GM10248 (cell line): ENCODE results near the gene SH3D19.

Source experiments
- CTCF ChIA-PET: fragments of 300-600 bp; sonication (Branson Sonifier 250); formaldehyde crosslinking; extraction: SDS; loops from one replicate; lab custom pipeline; 2021; ENCODE audit warnings: antibody characterized with exemption; lab: Yijun Ruan, JAX
- POLR2A ChIA-PET: fragments of 350-650 bp; sonication (Branson Sonifier 250); formaldehyde crosslinking; extraction: SDS; loops from one replicate; lab custom pipeline; 2020; ENCODE audit warnings: antibody characterized with exemption; lab: Yijun Ruan, JAX
- DNase-seq: peaks from one replicate; pipeline ENCODE4 v3.0.0; 2012; ENCODE audit errors: extremely low spot score
- TF ChIP-seq, protein P1 (sequence below): IDR thresholded peaks from 2 replicates; pipeline ENCODE4 v1.5.1; 2012; ENCODE audit warnings: mild to moderate bottlenecking, low read depth; ENCODE audit errors: extremely low read depth, missing control alignments, control extremely low read depth

Gene SH3D19

DNA sequence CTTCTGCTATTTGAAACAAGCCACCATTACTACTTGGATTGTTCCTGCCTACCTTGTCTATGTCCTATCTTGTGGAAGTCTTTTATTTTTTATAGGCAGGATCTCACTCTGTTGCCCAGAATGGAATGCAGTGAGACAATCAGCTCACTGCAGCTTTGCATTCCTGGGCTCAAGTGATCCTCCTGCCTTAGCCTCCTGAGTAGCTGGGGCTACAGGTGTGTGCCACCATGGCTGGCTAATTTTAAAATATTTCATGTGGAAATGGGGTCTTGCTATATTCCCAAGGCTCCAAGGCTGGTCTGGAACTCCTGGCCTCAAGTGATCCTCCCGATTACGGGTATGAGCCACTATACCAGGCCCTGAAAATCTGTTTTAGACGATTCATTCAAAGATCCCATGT is 218.3 kb downstream of the SH3D19 start:
- no peak for DNase-seq
- ChIA-PET CTCF (interaction anchor here (2.5 kb wide), 1 partner anchor 10 kb away, joined by 9 read pairs; no protein-coding TSS in a partner anchor), POLR2A (no interaction called here)
- TF ChIP-seq, protein P1, sequence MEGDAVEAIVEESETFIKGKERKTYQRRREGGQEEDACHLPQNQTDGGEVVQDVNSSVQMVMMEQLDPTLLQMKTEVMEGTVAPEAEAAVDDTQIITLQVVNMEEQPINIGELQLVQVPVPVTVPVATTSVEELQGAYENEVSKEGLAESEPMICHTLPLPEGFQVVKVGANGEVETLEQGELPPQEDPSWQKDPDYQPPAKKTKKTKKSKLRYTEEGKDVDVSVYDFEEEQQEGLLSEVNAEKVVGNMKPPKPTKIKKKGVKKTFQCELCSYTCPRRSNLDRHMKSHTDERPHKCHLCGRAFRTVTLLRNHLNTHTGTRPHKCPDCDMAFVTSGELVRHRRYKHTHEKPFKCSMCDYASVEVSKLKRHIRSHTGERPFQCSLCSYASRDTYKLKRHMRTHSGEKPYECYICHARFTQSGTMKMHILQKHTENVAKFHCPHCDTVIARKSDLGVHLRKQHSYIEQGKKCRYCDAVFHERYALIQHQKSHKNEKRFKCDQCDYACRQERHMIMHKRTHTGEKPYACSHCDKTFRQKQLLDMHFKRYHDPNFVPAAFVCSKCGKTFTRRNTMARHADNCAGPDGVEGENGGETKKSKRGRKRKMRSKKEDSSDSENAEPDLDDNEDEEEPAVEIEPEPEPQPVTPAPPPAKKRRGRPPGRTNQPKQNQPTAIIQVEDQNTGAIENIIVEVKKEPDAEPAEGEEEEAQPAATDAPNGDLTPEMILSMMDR: no peak

DNA sequence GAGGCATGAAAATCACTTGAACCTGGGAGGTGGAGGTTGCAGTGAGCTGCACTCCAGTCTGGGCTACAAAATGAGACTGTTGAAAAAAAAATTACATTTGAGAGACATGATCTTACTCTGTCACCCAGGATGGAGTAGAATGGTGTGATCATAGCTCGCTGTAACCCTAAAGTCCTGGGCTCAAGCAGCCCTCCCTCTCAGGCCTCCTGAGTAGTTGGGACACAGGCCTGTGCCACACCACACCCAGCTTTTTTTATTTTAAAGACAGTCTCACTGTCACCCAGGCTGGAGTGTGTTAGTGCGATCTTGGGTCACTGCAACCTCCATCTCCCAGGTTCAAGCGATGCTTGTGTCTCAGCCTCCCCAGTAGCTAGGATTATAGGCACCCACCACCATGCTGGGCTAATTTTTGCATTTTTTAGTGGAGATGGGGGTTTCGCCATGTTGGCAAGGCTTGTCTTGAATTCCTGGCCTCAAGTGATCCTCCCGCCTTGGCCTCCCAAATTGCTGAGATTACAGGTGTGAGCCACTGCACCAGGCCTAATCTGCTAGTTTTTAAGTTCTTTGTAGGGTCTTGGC is 219.9 kb downstream of the SH3D19 start:
- POLR2A ChIA-PET: interaction anchor here (0.7 kb wide), 1 partner anchor 1463 kb away, joined by 3 read pairs; no protein-coding TSS in a partner anchor
- TF ChIP-seq, protein P1: no peak
- CTCF ChIA-PET: interaction anchor here (1.5 to 3.8 kb wide), 3 partner anchors 9 to 16 kb away, joined by 3 to 22 read pairs (median 4); no protein-coding TSS in a partner anchor
- DNase-seq: no peak

DNA sequence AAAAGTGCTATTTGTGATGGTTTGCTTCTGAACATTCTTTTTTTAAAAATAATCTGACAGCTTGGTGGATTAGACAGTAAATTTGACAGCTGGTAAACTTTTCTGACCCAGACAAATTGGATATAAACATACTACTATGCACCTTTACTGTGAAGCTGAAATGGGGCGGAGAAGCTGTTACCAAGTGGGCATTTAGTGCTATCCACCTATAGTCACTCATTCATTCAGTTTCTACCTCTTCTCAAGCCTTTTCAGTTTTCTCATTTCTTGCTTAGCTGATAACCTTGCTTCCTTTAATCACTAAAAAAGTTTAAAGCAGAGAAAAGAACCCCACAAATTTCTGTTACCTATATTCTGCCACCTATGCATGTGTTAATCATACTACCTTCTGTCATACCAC is 220.8 kb downstream of the SH3D19 start:
- TF ChIP-seq, protein P1: no peak
- POLR2A ChIA-PET: interaction anchor here (0.6 to 0.8 kb wide), 3 partner anchors 8 to 25 kb away, joined by 3 read pairs; no protein-coding TSS in a partner anchor
- no peak for DNase-seq
- CTCF ChIA-PET: interaction anchor here (1.5 to 3.8 kb wide), 3 partner anchors 10 to 17 kb away, joined by 3 to 22 read pairs (median 4); no protein-coding TSS in a partner anchor

DNA sequence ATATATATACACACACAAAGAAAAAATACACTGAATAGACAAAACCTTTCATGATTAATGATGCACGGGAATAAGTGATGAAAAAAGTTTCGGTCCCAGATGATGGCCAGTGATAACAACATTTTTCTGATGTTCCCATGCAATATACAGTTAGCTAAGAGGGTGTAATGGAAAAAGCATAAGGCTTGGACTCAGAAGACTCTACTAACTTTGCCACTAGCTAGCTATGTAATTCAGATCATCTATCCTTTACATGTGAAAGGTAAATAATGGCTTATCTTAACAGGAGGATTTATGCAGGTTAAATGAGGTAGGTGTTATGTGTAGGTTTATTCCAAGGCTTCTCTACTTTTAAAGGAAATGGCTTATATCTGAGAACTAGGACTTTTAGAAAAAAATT is 221.6 kb downstream of the SH3D19 start:
- TF ChIP-seq, protein P1: no peak
- POLR2A ChIA-PET: interaction anchor here (1.4 kb wide), 1 partner anchor 13 kb away, joined by 4 read pairs; no protein-coding TSS in a partner anchor
- CTCF ChIA-PET: interaction anchor here (1.5 to 3.8 kb wide), 2 partner anchors 11 to 13 kb away, joined by 4 to 22 read pairs; no protein-coding TSS in a partner anchor
- DNase-seq: no peak

DNA sequence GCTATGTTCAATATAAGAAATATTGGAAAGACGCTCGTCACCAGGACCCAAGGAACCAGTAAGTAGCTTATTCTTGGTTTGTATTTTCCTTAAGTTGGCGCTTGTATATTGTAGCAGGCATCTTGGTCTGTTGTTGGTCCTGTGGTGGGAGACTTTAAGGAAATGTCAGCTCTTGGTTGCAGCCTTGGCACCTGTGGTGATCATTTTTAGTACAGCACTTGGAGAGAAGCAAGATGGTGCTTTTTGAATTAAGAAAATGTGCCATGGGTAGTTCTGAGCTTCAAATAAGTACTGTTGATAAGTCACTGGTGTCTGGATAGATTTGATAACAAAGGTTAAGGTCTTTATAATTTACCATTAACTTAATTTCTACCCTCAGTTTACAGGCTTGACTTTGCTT is 224.9 kb downstream of the SH3D19 start:
- POLR2A ChIA-PET: interaction anchor here (1.0 kb wide), 1 partner anchor 12 kb away, joined by 3 read pairs; no protein-coding TSS in a partner anchor
- TF ChIP-seq, protein P1: no peak
- DNase-seq: no peak
- CTCF ChIA-PET: interaction anchor here (0.9 to 2.9 kb wide), 3 partner anchors 9 to 16 kb away, joined by 3 to 16 read pairs (median 6); no protein-coding TSS in a partner anchor

DNA sequence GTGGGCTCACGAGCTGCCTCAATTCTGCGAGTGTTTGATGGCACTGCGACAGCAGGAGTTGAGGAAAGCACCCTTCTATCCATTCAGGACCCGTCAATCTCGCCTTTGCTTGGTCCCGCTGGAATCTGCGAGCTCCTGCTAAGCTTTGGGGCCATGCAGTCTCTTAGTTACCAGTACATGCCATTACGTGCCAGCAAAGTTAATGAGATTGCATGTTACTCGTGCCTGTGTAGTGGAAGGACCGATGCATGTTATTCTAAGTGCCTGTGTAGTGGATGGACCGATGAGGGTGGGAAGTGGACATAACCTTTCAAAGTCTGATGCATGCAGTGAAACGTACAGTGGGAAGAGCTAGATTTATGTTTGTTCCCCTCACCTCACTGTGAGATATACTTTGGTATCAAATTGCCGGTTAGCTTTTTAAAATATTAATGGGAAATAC is 225.4 kb downstream of the SH3D19 start:
- POLR2A ChIA-PET: interaction anchor here (1.0 kb wide), 1 partner anchor 12 kb away, joined by 3 read pairs; no protein-coding TSS in a partner anchor
- DNase-seq: no peak
- CTCF ChIA-PET: interaction anchor here (0.9 to 2.9 kb wide), 3 partner anchors 9 to 17 kb away, joined by 3 to 16 read pairs (median 6); no protein-coding TSS in a partner anchor
- TF ChIP-seq, protein P1: no peak
